ENCODE results near the gene HHIPL2. TPM values are rescaled to one million over a fixed set of nuclear protein-coding genes. Genes with fewer than 3 reads are reported as not detected.

Gene HHIPL2
- polyA plus RNA-seq, 1 of the 3 experiments (the other 2 are of a cell fraction), result 0.21 TPM

GRCh38 chr1:222522105-222522915 lies 25.6 kb downstream of the HHIPL2 start:
- no peaks in the 10 kb centered on the region for H3K9me3 ChIP-seq
- H2AFZ ChIP-seq (ENCODE audit: low read depth), result no peak overlapping the region
- H3K4me3 ChIP-seq (ENCODE audit: low read depth in 2 of 2, low read length in 1 of 2), result no peak overlapping the region
- no peaks in the 10 kb centered on the region for H3K27me3 ChIP-seq (ENCODE audit: insufficient read depth)
- TF ChIP-seq RFX5 (IDR thresholded peaks at IDR 0.05; ENCODE audit: low read length) (no peak), GATA2 (CRISPR knock-in tag; IDR thresholded peaks at IDR 0.05) (no peak), JUND (IDR thresholded peaks at IDR 0.05) (no peak), MXI1 (IDR thresholded peaks at IDR 0.05; ENCODE audit: low read depth, low read length) (no peak), FOSL2 (IDR thresholded peaks at IDR 0.05; ENCODE audit: borderline replicate concordance, low read depth) (no peak), TEAD4 (IDR thresholded peaks at IDR 0.05; ENCODE audit: borderline replicate concordance, insufficient read depth) (no peak), CHD2 (IDR thresholded peaks at IDR 0.05; ENCODE audit: low read length, partially characterized antibody) (no peak), TAF1 (IDR thresholded peaks at IDR 0.05; ENCODE audit: borderline replicate concordance, low read depth, low read length) (no peak), RXRA (IDR thresholded peaks at IDR 0.05; ENCODE audit: borderline replicate concordance, low read depth) (no peak), ZBTB33 (IDR thresholded peaks at IDR 0.05; ENCODE audit: borderline replicate concordance, low read depth) (no peak), RCOR1 (IDR thresholded peaks at IDR 0.05; ENCODE audit: low read length) (no peak)
- peaks cover 0 to 2% of the 10 kb centered on the region in 2 experiments; a peak in 1 of 4 replicates for H3K4me1 ChIP-seq (ENCODE audit: control insufficient read depth in 1 of 2, insufficient read depth in 2 of 2, low read depth in 1 of 2, low read length in 1 of 2)
- H3K79me2 ChIP-seq (ENCODE audit: insufficient read depth), result no peaks in the 10 kb centered on the region
- DNase-seq, result no peak
- ChIA-PET POLR2A (no interaction called here), CTCF (no interaction called here)
- H3K9me2 ChIP-seq, result no peaks in the 10 kb centered on the region
- H3K9ac ChIP-seq, result no peak overlapping the region
- no peaks in the 10 kb centered on the region for H4K20me1 ChIP-seq (ENCODE audit: insufficient read depth)
- no peak overlapping the region for H3K27ac ChIP-seq (ENCODE audit: low read depth in 2 of 2, low read length in 1 of 2)
- H3K36me3 ChIP-seq (replicated peaks in 1 of 2; ENCODE audit: control insufficient read depth in 1 of 2, insufficient read depth in 2 of 2, low read length in 1 of 2), result no peaks in the 10 kb centered on the region
- no peaks in the 10 kb centered on the region for H3F3A ChIP-seq (replicated peaks; ENCODE audit: insufficient read depth)
- H3K4me2 ChIP-seq, result no peak overlapping the region
- 62% methylated on average over 8 of the region's 8 CpGs for WGBS (ENCODE audit: low lambda C conversion rate)

- no peaks in the 10 kb centered on the region for H3K27me3 ChIP-seq (ENCODE audit: insufficient read depth)
- POLR2A ChIA-PET, result no interaction called here
- no peaks in the 10 kb centered on the region for H4K20me1 ChIP-seq (ENCODE audit: insufficient read depth)
- H3F3A ChIP-seq (replicated peaks; ENCODE audit: insufficient read depth), result no peaks in the 10 kb centered on the region
- H3K9me2 ChIP-seq, result no peaks in the 10 kb centered on the region
- 70% methylated on average over 7 of the region's 7 CpGs for WGBS (ENCODE audit: low lambda C conversion rate)
- H3K79me2 ChIP-seq (ENCODE audit: insufficient read depth), result no peaks in the 10 kb centered on the region
- H3K4me2 ChIP-seq, result no peak overlapping the region
- DNase-seq, result no peak
- no peak overlapping the region for H3K4me3 ChIP-seq (ENCODE audit: low read depth in 2 of 2, low read length in 1 of 2)
- peaks cover 0 to 2% of the 10 kb centered on the region in 2 experiments; a peak in 1 of 4 replicates for H3K4me1 ChIP-seq (ENCODE audit: control insufficient read depth in 1 of 2, insufficient read depth in 2 of 2, low read depth in 1 of 2, low read length in 1 of 2)
- H3K9me3 ChIP-seq, result no peaks in the 10 kb centered on the region
- H3K36me3 ChIP-seq (replicated peaks in 1 of 2; ENCODE audit: control insufficient read depth in 1 of 2, insufficient read depth in 2 of 2, low read length in 1 of 2), result no peaks in the 10 kb centered on the region
- CTCF ChIA-PET, result no interaction called here
- no peak overlapping the region for H3K27ac ChIP-seq (ENCODE audit: low read depth in 2 of 2, low read length in 1 of 2)
- H3K9ac ChIP-seq, result no peak overlapping the region
- no peak overlapping the region for H2AFZ ChIP-seq (ENCODE audit: low read depth)
- no peak for TF ChIP-seq USF1 (IDR thresholded peaks at IDR 0.05; ENCODE audit: borderline replicate concordance, low read depth)
- TF ChIP-seq RXRA (IDR thresholded peaks at IDR 0.05; ENCODE audit: borderline replicate concordance, low read depth), result no peak
- TF ChIP-seq MXI1 (IDR thresholded peaks at IDR 0.05; ENCODE audit: low read depth, low read length), result no peak
- TF ChIP-seq SIN3A (IDR thresholded peaks at IDR 0.05; ENCODE audit: borderline replicate concordance, low read depth, low read length), result no peak
- no peak for TF ChIP-seq ZBTB33 (IDR thresholded peaks at IDR 0.05; ENCODE audit: borderline replicate concordance, low read depth)
- TF ChIP-seq USF2 (IDR thresholded peaks at IDR 0.05; ENCODE audit: borderline replicate concordance, low read depth, low read length), result no peak
- TF ChIP-seq RCOR1 (IDR thresholded peaks at IDR 0.05; ENCODE audit: low read length), result no peak
- no peak for TF ChIP-seq MEF2A (IDR thresholded peaks at IDR 0.05; ENCODE audit: borderline replicate concordance, low read depth)
- TF ChIP-seq ELF1 (IDR thresholded peaks at IDR 0.05), result no peak
- no peak for TF ChIP-seq EP300 (IDR thresholded peaks at IDR 0.05; ENCODE audit: borderline replicate concordance in 1 of 2, low read depth in 1 of 2, low read length in 1 of 2)
- no peak for TF ChIP-seq FOXM1 (IDR thresholded peaks at IDR 0.05; ENCODE audit: low read depth)
Measured at GRCh38 chr1:222521299-222522104, 26.4 kb downstream of the HHIPL2 start.

Data from SK-N-SH (cell line).